SKM-1 (cell line): ENCODE data around the gene VEPH1.

Experiments
- DNase-seq: peaks from one replicate; lab custom pipeline; 2025; ENCODE audit not compliant: unreplicated experiment; lab: John Stamatoyannopoulos, UW

VEPH1 gene

DNA sequence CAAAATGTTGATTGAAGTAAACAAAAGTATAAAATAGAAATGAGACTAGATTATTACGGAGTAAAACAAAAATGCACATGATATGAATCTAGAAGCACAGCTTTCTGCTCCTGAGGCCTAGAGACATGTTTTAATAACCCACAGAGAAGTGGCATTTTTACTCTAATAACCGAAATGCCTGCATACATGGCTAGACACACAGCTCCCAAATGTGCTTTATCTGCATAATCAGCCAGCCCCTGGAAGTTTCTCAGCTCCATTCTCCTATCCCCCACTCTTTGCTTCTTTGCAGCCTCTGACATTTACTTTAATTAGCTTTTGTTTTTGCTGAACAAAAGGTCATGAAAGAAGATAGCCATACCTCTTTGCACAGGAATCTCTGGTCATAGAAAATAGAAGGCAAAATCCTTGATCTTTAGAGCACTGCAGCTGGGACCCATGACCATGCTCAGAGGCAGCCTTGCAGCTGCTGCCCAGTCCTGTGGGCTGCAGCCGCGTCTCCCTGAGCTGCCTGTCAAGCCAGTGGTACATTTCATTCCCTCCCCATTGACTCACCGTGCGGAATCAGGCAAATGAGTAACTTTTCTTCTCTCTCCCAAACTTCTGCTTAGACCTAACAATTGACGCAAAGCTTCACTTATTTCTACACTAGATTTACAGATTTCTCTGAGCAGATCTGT is at the start of gene VEPH1:
Gene VEPH1, minus strand, starts transcription at position 501 of the 680 bp plus-strand sequence. CDS start 8,067 bp downstream, outside the sequence.
- DNase-seq = no peak

DNA sequence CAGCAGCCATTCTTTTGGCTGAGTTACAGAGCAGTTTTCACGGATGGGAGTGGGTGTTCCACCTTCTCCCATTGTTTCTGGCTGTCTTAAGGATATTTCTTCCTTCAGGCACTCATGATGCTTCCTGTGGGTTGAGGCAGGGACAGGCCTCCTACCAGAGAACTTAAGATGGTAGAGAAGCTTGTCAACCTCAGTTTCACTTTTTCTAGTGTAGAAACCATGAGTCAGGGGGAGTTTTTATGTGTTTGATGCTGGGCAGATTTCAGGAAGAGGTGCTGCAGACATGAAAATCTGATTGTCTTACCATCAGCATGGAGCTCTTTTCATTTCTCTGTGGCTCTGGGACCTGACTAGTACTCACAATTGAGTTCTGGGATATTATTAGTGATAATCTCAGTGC is 48.7 kb upstream of the VEPH1 start:
- no peak for DNase-seq

DNA sequence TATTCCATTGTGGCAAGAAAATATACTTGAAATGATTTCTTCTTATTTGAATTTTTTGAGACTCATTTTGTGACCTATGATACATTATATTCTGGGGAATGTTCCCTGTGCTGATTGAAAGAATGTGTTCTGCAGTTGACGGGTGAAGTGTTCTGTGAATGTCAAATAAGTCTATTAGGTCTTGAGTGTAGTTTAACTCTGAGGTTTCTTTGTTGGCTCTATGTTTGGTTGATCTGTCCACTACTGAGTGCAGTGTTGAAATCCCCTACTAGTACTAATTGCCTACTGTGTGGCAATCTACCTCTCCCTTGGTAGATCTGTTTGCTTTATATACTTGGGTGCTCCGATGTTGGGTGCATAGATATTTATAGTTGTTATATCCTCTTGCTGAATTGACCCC is 46.3 kb upstream of the VEPH1 start:
- DNase-seq = no peak

DNA sequence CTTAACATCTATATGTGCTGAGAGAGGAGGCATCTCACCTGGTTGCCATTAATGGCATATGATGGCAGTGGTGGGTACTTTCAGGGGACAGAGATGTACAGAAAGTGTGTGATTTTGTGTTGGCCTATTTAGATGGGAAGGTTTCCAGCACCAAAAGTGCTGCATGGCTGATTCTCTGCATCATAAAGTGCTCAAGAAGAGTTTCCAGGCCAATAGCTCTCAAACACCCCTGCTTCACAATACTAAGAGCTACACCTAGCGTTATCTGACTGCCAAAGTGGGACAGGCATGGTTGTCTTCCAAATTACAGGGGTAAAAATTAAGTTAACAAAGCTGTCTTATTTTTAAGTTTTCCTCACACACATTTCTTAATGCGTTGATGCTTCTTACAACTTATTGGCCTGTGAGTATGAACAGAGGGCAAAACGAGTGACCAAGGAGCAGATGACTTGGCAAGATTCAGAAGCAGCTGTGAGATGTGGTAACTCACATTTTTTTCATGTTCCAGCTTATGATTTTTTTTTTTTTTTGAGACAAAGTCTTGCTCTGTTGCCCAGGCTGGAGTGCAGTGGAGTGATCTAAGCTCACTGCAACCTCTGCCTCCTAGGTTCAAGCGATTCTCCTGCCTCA is 41.4 kb upstream of the VEPH1 start:
- no peak for DNase-seq

DNA sequence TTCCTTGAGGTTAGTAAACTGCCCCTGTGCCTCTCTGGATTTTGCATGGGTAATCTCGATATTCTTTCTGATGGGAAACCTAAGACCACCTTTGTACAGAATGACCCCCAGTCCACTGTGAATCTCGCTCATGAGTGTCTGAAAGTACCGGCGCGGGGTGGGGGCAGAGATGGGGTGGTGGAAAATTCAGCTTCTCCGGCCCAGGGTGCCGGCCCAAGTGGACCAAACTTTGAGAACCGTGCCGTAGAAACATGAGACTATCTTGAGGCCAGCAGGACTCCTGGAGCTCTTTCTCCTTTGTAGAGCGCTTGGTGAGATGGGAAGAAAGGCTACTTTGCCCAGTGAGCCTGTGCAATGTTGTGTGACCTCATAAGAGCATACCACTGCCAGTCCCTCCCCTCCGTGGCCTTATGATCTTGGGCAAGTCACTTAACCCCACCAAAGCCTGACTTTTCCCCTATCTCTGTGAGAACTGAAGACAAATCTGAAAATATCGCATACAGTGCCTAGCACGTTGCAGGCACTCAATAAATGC is 40.4 kb upstream of the VEPH1 start:
- no peak for DNase-seq

DNA sequence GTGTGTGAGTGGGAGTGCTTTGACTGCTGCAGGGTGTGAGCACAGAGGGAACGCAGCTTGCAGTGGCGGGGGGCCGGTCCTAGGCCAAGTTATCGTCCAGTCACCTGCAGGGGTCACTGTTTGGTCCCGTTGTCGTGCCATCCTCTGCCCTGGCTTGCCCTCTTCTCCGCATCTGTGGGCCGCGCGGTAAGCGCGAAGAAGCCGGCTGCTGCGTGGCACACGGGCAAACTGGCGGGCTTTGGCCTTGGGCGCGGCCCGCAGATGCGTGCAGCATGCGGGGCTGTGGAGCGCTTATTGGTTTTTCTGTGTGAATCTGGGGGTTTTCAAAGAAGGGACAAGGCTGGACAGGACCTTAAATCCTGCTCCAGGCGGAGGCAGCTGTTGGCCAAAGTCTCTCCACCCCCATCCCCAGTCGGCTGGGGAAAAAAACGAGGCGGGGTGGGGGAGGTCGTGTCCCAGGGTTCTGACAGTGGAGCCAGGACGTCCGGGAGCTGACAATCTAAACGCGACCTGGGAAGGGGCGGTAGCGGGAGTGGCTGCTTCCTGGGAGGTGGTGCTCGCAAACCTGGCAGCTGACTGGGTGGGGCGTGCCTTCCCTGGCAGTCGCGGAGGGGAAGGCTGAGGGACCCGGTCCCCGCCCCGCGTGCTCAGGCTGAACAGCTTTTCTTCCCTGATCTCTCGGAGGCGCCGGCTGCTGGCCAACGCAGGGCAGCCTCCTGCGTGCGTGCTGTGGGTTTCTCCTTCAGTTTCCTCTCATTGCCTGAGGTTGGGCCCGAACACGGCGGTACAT is 39.7 kb upstream of the VEPH1 start:
- no peak for DNase-seq

DNA sequence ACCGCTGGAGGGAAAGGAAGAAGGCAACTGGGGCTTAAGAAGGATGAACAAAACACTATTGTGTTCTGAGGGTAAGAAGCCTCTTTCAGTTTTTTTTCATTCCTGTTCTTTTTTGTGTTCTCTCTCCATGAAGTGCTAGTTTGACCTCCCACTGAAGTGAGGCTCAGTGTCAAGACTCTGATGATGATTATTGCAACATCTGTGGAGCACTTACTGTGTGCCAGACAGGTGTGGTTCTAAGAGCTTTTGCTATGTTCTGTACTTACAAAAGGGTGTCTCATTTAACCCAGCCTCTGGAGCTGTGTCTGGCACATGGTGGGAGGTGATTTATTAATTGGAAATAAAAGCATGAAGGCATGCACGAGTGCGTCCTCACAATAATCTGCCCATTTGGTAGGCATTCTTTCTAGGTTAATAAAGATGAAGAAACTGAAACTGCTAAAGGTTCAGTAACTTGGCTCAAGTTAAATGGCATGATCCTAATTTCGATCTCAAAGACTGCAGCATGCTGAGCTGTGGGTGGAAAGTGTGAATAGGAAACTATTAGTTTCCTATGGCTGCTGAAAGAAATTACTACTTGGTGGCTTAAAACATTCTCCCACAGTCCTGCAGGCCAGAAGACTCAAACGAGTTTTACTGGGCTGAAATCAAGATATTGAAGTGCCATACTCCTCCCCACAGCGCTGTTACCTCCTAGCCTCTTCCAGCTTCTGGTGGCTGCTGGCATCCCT is 38.5 kb upstream of the VEPH1 start:
- DNase-seq = no peak

DNA sequence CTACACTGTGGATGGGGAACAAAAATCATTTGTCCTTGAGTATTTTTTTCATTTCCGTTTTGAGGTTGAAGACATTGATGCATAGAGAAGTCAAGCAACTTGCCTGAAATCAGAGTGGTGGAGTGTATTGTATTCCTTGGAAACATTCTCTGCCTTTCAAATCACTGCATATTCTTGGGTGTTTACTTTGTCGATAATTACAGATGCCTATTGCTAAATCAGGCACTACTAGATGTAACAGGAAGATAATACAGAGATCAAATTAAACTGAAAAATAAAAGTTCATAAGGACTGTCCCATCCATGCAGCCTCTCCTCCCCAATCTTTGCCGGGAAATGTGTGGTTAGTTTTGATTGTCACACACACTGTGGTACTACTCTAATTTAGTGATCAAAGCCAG is 37.4 kb upstream of the VEPH1 start:
- DNase-seq = no peak

DNA sequence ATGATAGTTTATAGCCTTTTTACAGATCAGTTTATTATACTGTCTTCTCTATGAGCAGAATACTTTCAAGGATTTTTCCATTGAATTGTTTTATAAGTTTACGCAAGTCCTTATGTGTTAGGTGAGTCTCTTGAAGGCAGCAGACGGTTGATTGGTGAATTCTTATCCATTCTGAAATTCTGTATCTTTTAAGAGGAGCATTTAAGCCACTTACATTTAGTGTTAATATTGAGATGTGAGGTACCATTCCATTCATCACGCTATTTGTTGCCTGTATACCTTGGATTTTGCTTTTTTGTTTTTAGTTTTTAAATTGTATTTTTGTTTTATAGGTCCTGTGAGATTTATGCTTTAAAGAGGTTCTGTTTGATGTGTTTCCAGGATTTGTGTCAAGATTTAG is 32.5 kb upstream of the VEPH1 start:
- DNase-seq = no peak

DNA sequence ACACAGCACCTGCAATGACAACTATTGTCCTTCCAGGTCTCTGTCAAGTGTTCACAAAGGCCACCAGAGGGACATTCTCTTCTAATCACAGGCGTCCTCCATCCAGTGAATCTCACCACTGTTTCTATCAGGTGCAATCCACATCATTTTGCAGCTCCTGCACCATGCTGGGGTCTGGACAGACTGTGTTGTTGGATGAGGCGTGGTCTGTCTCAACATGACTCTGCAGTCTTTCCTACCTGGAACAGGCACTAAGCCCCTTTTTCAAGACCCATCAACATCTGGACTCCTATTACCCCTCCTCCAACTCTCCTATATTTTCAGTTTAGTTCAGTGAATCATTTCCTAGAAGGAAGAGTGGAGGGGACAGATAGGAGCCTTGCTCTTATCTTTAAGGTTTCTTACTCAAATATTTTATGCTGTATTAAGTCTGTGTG is 31.5 kb upstream of the VEPH1 start:
- no peak for DNase-seq

DNA sequence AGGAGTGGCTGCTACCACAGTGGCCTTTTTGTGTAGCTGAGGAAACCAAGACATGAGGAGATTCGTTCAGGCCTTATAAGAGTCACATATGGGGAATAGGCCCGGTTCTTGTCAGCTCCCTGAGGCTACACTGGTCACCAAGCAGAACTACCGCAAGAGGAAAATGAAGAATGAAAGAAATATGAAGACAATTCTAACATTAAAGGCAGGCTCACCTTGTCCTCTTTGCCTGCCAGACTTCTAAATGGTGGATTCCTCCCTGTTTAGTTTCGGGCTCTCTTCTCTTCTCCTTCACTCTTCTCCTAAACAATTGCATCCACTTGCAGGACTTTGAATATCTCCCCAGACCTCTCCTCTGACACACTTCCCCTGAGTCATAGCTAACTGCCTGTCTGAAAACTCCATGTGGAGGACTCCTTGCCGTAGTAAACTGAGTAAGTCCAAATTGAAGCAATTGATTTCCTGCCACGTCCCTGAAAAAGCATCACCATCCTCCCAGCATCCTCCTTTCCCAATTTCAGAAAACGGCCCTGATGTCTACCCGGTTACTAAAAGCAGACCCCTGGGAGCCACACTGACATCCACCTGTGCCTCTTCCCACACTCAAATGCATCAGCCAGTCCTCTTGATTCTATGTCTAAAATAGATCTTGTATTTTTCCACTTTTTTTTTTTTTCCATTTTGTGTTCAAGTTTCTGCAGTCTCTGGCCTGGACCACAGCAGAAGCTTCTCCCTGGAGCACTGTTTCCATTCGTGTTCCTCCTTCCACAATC is 30.3 kb upstream of the VEPH1 start:
- DNase-seq = no peak

DNA sequence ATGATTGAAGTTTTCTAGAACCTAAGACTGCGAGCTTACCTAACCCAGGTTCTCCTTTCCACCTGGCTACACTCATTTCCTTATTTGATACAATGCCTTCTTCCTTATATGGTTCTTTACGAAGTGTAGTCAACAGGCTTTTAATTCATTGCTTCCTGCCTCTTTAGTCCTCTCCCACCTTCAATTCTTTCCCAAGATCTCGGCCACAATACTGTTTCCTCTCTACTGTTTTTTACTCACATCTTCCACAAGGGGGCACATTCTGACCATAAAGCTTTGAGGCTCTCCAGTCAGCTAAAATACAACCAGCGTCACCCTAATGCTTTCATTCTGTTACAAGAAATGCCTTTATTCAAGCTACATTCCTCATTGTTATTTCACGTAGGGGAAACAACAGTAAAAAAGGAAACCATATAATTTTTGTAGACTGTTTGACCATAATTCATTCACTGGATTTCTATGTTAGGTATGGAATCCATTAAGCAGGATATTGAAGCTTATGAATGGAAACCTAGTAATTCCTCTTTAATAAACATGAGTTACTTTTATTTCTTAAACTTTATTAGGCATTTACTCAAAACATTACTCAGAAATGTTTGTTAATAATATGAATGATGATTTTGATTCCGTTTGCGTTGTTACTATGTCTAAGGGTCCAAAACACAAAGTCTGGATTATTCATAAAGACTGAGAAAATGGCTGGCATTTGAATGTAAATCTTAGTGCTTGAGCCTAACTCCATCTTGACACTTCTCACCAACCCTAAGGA is 29.5 kb upstream of the VEPH1 start:
- DNase-seq = peak; percentile 83

DNA sequence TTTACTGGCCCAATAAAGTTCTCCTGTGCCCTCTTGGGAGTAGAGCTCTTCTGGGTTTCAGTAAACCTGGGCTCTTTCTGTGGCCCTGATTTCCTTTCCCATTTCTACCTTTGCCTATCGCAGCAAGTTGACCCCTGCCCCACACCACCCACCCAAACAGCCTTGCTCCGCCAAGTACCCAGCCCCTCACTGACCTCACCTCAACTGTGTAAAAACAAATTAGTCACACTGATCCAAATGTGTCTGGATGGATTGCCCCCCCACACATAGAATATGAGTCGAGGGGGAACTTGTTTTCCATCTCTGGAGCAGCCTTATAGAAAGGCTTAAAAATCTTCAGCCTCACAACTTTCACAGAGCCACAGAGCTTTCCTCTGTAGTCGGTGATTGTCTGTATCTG is 28.6 kb upstream of the VEPH1 start:
- no peak for DNase-seq

DNA sequence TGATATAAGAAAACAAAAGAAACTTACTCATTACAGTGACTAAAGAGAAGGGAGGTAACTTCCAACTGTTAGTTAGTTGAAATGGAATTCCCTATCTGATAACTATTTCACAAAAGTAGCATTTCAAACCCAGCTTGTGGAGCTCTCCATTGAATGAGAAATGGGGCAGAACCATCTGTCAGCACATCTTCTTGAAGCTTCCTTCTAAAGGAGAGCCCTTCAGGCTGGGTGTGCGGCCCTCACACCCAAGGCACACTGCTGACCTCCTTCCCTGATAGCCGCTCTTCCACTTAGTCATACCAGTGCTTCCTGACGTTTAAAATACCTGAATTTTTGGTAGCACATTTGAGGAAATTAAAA is 28.1 kb upstream of the VEPH1 start:
- DNase-seq = no peak

DNA sequence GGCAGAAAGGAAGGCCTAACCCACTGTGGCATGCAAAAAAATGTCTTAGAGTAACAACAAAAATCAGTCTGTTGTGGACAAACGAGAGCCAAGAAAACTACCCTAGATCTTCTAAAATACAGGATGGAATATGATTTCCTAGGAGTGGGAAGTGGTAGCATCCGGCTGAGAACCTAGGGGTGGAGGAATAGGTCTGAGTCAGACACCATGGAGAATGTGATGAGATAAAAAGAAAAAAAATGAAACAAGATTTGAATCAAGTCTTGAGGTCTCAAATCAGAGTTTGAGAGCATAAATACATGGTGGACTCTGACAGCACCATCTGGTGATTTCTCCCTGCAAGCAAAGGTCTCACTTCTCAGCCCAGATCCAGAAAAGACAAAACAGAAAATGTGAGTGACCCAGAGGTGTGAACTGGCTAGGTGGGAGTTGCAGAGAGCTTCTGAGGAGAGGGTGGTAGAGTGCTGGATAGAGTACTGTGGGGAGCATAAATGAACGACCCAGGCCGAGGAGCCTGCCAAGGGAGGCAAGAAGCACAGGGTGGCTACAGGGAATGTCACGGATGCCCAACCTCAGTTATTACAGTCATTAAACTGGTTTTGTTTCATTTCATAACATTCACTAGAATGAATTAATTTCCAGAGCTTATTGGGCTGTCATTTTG is 27.6 kb upstream of the VEPH1 start:
- no peak for DNase-seq

DNA sequence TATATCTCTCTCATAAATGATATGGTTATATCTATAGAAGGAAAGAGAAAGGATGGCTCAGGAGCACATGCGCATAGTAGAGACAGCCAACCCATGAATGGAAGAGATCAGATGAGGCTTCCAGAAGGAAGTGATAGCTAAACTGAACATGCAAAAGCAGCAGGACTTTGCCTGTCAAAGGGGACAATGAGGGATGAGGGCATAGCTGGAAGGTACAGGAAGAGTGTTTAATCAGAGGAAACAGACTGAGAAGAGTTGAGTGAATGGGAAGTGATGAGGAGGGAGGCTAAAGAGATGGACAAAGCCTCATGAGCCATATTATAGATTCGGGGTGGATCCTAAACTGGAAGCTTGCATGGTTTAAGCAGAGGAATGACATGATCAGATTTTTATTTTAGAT is 26.5 kb upstream of the VEPH1 start:
- DNase-seq = no peak

DNA sequence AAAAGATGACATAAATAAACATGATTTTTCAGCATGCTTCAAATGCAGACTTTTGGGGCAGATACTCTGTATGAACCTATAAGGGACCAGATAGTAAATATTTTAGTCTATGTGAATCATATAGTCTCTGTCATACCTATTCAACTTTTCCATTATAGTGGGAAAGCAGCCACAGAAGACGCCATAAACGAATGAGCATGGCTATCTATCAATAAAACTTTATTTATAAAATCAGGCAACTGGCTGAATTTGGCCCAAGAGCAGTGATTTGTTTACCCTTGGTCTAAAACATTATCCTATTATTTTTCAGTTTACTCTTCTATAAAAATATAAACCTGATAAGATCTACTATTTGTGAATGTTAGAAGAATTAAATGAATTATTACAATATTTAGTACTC is 25.9 kb upstream of the VEPH1 start:
- no peak for DNase-seq

DNA sequence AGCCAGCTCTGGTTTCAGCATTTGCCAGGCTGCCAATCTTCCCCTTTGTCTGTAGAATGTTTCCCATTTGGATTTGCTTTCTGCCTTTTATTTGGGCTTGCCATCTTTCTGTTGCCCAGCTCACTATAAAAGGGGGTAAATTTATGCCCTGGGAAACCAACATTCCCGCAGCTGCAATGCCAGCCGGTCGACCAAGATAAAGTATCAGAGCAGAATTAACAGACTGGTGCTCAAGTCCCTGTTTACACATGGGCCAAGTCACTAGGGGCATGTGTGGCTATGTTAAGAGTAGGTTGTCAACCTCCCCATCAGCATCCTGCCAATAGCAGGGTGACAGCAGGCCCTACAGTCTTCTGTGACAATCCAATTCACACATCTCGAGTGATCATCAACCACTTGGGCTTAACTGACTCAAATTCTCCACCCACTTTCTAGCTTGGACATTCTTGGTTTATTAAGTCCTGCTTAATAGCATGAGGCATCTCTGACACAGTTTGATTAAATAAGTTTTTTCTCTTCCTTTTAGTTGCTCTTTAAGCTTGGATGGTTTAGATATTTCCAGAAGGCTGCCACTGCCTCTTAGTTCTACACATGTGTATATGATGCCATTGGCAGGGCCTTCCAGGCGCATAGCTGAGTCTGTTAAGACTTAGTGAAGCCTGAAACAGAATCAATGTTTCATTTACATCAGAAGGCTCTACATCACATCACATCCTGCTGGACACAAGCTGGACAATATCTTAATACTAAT is 24.1 kb upstream of the VEPH1 start:
- no peak for DNase-seq

DNA sequence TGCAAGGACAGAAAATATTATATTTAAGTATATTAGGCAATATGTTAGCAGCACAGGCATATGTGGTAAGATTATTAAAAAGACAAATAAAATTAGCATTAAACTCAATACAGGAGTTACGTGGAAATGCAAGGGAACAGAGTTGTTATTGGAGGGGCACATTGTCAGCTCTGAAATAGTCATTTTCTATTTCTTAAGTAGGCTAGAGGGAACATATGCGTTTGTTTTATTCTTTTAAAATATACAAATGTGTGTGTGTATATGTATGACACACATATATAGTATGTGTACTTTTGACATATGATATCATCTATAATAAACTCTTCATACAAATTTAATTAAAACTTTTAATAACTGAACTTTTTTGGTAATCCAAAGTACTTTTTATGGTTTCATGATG is 22.8 kb upstream of the VEPH1 start:
- no peak for DNase-seq
